ENCODE data around the gene NRTN. TPM values are rescaled to one million over a fixed set of nuclear protein-coding genes. Genes with fewer than 3 reads are reported as not detected.

Gene NRTN
- total and polyA plus RNA-seq, 2 of the 13 experiments (the other 11 are each of a cell fraction or from before 2014, with no cell fraction given): 4.1 to 5.3 TPM

GRCh38 chr19:5857203-5858081, 52.6 kb downstream of the NRTN start:
- no peaks in the 10 kb centered on the region for H3K36me3 ChIP-seq (replicated peaks in 1 of 2; ENCODE audit: control insufficient read depth in 1 of 2, insufficient read depth in 2 of 2, low read length in 2 of 2)
- no peaks in the 10 kb centered on the region for H3K27me3 ChIP-seq (ENCODE audit: control insufficient read depth in 1 of 2, insufficient read depth in 2 of 2, low read length in 2 of 2)
- 93% methylated on average over 17 of the region's 18 CpGs for WGBS (ENCODE audit: low lambda C conversion rate)
- H3K4me2 ChIP-seq (ENCODE audit: low read depth, low read length): no peak overlapping the region
- no peaks in the 10 kb centered on the region for H3K79me2 ChIP-seq (ENCODE audit: insufficient read depth, low read length)
- no peaks in the 10 kb centered on the region for H4K20me1 ChIP-seq (ENCODE audit: insufficient read depth, low read length)
- no peaks in the 10 kb centered on the region for H3K9me3 ChIP-seq (ENCODE audit: low read length)
- peaks cover 51% of the 10 kb centered on the region for H3K4me1 ChIP-seq (ENCODE audit: insufficient read depth, low read length)
- DNase-seq (ENCODE audit: low spot score) (no peak), ATAC-seq (no peak), FAIRE-seq (no peak)
- no TSS peak for BruUV-seq (replicated peaks)
- ChIA-PET POLR2A (interaction anchor here (1.6 to 3.7 kb wide), 2 partner anchors 18 to 29 kb away, joined by 4 to 14 read pairs; partner anchors contain the start of gene FUT6), CTCF (ENCODE audit: low intra/inter-chr PET ratio, low total read pairs) (no interaction called here)
- H2AFZ ChIP-seq (ENCODE audit: low read length): no peak overlapping the region
- H3K4me3 ChIP-seq (replicated peaks in 1 of 3; ENCODE audit: insufficient read depth in 1 of 3, low read depth in 2 of 3, low read length in 3 of 3): no peak overlapping the region
- intact Hi-C loops (cut with micrococcal nuclease; ENCODE audit: unreplicated experiment) (no loop called here), in situ Hi-C loops (cut with HindIII; ENCODE audit: extremely low pct_ligation_motif_present, low pct_unique_long_range_greater_than_20kb) (no loop called here)
- no peak for TF ChIP-seq ZNF629 (CRISPR knock-in tag; conservative IDR thresholded peaks at IDR 0.05)
- no peak for TF ChIP-seq ZNF432 (CRISPR knock-in tag; IDR thresholded peaks at IDR 0.05; ENCODE audit: borderline replicate concordance)
- no peak for TF ChIP-seq ZBTB42 (CRISPR knock-in tag; IDR thresholded peaks at IDR 0.05)
- no peak for TF ChIP-seq ZFP90 (CRISPR knock-in tag; IDR thresholded peaks at IDR 0.05; ENCODE audit: borderline replicate concordance)
- H3K9ac ChIP-seq (ENCODE audit: insufficient read depth, low read depth, low read length): no peak overlapping the region
- no peak overlapping the region for H3K27ac ChIP-seq (ENCODE audit: extremely low read length, insufficient read depth, low read length)

- Histone ChIP-seq H3K4me1 (ENCODE audit: insufficient read depth, low read length) (peaks cover 56% of the 10 kb centered on the region), H3K4me2 (ENCODE audit: low read depth, low read length) (no peak overlapping the region), H3K9me3 (ENCODE audit: low read length) (no peaks in the 10 kb centered on the region), H3K9ac (ENCODE audit: insufficient read depth, low read depth, low read length) (0 out of 2 replicates have a peak overlapping the region, but pooled peaks have one; percentile 10), H2AFZ (ENCODE audit: low read length) (no peak overlapping the region), H3K27me3 (ENCODE audit: control insufficient read depth in 1 of 2, insufficient read depth in 2 of 2, low read length in 2 of 2) (no peaks in the 10 kb centered on the region), H3K4me3 (replicated peaks in 1 of 3; ENCODE audit: insufficient read depth in 1 of 3, low read depth in 2 of 3, low read length in 3 of 3) (no peak overlapping the region), H4K20me1 (ENCODE audit: insufficient read depth, low read length) (no peaks in the 10 kb centered on the region), H3K27ac (ENCODE audit: extremely low read length, insufficient read depth, low read length) (no peak overlapping the region), H3K79me2 (ENCODE audit: insufficient read depth, low read length) (no peaks in the 10 kb centered on the region), H3K36me3 (replicated peaks in 1 of 2; ENCODE audit: control insufficient read depth in 1 of 2, insufficient read depth in 2 of 2, low read length in 2 of 2) (no peaks in the 10 kb centered on the region)
- in situ Hi-C loops (cut with HindIII; ENCODE audit: extremely low pct_ligation_motif_present, low pct_unique_long_range_greater_than_20kb): no loop called here
- POLR2A ChIA-PET: interaction anchor here (1.0 to 2.3 kb wide), 3 partner anchors 24 to 41 kb away, joined by 4 to 7 read pairs (median 4); partner anchors contain the start of genes FUT6, NDUFA11 and VMAC
- BruUV-seq (replicated peaks): no TSS peak
- no peak for ATAC-seq
- CTCF ChIA-PET (ENCODE audit: low intra/inter-chr PET ratio, low total read pairs): no interaction called here
- intact Hi-C loops (cut with micrococcal nuclease; ENCODE audit: unreplicated experiment): no loop called here
- no peak for DNase-seq (ENCODE audit: low spot score)
- no peak for FAIRE-seq
- peak; percentile 82 for TF ChIP-seq ZMYM3 (CRISPR knock-in tag; IDR thresholded peaks at IDR 0.05)
- TF ChIP-seq ZNF768 (CRISPR knock-in tag; IDR thresholded peaks at IDR 0.05): peak; percentile 99
- no peak for TF ChIP-seq MXD4 (CRISPR knock-in tag; IDR thresholded peaks at IDR 0.05)
- WGBS (ENCODE audit: low lambda C conversion rate): 42% methylated on average over 6 of the region's 11 CpGs
Measured at GRCh38 chr19:5863030-5863665, 58.3 kb downstream of the NRTN start.
